ENCODE measurements around the gene SDHA. TPM values are rescaled to one million over a fixed set of nuclear protein-coding genes. Genes with fewer than 3 reads are reported as not detected.

SDHA gene
- total and polyA plus RNA-seq, 10 of the 15 experiments (the other 5 are each of a cell fraction or from before 2014, with no cell fraction given) = 63.3 to 205 (median 104) TPM

- TF ChIP-seq HDAC2 (IDR thresholded peaks at IDR 0.05) = no peak
- TF ChIP-seq TCF3 (IDR thresholded peaks at IDR 0.05; ENCODE audit: borderline replicate concordance, insufficient read depth, low read depth, low read length) = 0 out of 2 replicates have a peak, but pooled peaks have one; percentile 21
- no peak for TF ChIP-seq IKZF2 (IDR thresholded peaks at IDR 0.05)
- no peak for TF ChIP-seq NR2F1 (conservative IDR thresholded peaks at IDR 0.05)
- TF ChIP-seq E4F1 (IDR thresholded peaks at IDR 0.05; ENCODE audit: borderline replicate concordance, partially characterized antibody) = no peak
- no peak for TF ChIP-seq SPI1 (IDR thresholded peaks at IDR 0.05; ENCODE audit: borderline replicate concordance, insufficient read depth, low read depth, low read length)
- no peak for TF ChIP-seq ESRRA (IDR thresholded peaks at IDR 0.05; ENCODE audit: low read length)
- TF ChIP-seq, protein P1, sequence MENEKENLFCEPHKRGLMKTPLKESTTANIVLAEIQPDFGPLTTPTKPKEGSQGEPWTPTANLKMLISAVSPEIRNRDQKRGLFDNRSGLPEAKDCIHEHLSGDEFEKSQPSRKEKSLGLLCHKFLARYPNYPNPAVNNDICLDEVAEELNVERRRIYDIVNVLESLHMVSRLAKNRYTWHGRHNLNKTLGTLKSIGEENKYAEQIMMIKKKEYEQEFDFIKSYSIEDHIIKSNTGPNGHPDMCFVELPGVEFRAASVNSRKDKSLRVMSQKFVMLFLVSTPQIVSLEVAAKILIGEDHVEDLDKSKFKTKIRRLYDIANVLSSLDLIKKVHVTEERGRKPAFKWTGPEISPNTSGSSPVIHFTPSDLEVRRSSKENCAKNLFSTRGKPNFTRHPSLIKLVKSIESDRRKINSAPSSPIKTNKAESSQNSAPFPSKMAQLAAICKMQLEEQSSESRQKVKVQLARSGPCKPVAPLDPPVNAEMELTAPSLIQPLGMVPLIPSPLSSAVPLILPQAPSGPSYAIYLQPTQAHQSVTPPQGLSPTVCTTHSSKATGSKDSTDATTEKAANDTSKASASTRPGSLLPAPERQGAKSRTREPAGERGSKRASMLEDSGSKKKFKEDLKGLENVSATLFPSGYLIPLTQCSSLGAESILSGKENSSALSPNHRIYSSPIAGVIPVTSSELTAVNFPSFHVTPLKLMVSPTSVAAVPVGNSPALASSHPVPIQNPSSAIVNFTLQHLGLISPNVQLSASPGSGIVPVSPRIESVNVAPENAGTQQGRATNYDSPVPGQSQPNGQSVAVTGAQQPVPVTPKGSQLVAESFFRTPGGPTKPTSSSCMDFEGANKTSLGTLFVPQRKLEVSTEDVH (IDR thresholded peaks at IDR 0.05; ENCODE audit: low read depth, partially characterized antibody) = no peak
- TF ChIP-seq STAT3 (IDR thresholded peaks at IDR 0.05; ENCODE audit: low read depth, low read length) = no peak
- TF ChIP-seq ZNF592 (IDR thresholded peaks at IDR 0.05) = no peak
- TF ChIP-seq STAT1 (conservative IDR thresholded peaks at IDR 0.05) = no peak; the same call in 1 of the 2 replicates
- TF ChIP-seq HSF1 (IDR thresholded peaks at IDR 0.05; ENCODE audit: low read depth, low read length) = no peak
- peak; percentile 44; the same call in 1 of the 2 replicates for TF ChIP-seq HDGF (IDR thresholded peaks at IDR 0.05)
- TF ChIP-seq NR2C2 (IDR thresholded peaks at IDR 0.05; ENCODE audit: borderline replicate concordance, control insufficient read depth, insufficient read length, low read depth) = no peak
- TF ChIP-seq IKZF1 (conservative IDR thresholded peaks at IDR 0.05) = 0 out of 2 replicates have a peak, but pooled peaks have one; percentile 23
These were observed 29.3 kb upstream of the SDHA start (continued) for GRCh38 chr5:188488-189481.

Data from GM12878 (cell line).